HepG2 (cell line): ENCODE results near the gene TAS1R3. TPM values are rescaled to one million over a fixed set of nuclear protein-coding genes. Genes with fewer than 3 reads are reported as not detected.
A peak's percentile ranks its signal among the peaks of the same experiment; 100 is the strongest.

ENCODE experiments used
- CCDC6 ChIP-seq: sonication (generic); formaldehyde crosslinking; IDR thresholded peaks from 2 replicates; pipeline ENCODE4 v1.8.1; 2022; ENCODE audit warnings: mild to moderate bottlenecking, missing genetic modification reagents, moderate library complexity
- CENPT ChIP-seq: sonication (generic); formaldehyde crosslinking; IDR thresholded peaks from 2 replicates; pipeline ENCODE4 v1.8.0; 2022; ENCODE audit warnings: low read depth, mild to moderate bottlenecking, moderate library complexity, missing genetic modification reagents
- CENPX ChIP-seq: sonication (generic); formaldehyde crosslinking; IDR thresholded peaks from 2 replicates; pipeline ENCODE4 v1.9.0; 2021; ENCODE audit warnings: mild to moderate bottlenecking, missing genetic modification reagents, moderate library complexity
- KDM5A ChIP-seq: fragments of 200-600 bp; sonication (generic); IDR thresholded peaks from 2 replicates; pipeline ENCODE4 v1.7.0; 2018; ENCODE audit warnings: antibody characterized with exemption, mild to moderate bottlenecking, low read length, borderline replicate concordance
- KDM5B ChIP-seq: sonication (generic); formaldehyde crosslinking; IDR thresholded peaks from 2 replicates; pipeline ENCODE4 v1.4.0; 2020; ENCODE audit warnings: missing genetic modification reagents, mild to moderate bottlenecking, borderline replicate concordance
- MXD4 ChIP-seq: IDR thresholded peaks from 2 replicates; pipeline ENCODE4 v1.6.1; 2016; ENCODE audit warnings: mild to moderate bottlenecking, missing biosample characterization, missing genetic modification reagents
- NCOA2 ChIP-seq: sonication (generic); formaldehyde crosslinking; IDR thresholded peaks from 2 replicates; pipeline ENCODE4 v1.8.0; 2022; ENCODE audit warnings: inconsistent platforms
- RXRA ChIP-seq: sonication (generic); formaldehyde crosslinking; IDR thresholded peaks from 2 replicates; pipeline ENCODE4 v1.5.1; 2020; ENCODE audit warnings: missing genetic modification reagents
- SMAD1 ChIP-seq: sonication (generic); formaldehyde crosslinking; IDR thresholded peaks from 2 replicates; pipeline ENCODE4 v1.4.0; 2020; ENCODE audit warnings: missing genetic modification reagents, low read depth, mild to moderate bottlenecking, borderline replicate concordance
- TAF1 ChIP-seq: sonication (generic); formaldehyde crosslinking; IDR thresholded peaks from 2 replicates; pipeline ENCODE4 v1.4.0; 2020; ENCODE audit warnings: missing genetic modification reagents
- THYN1 ChIP-seq: sonication (generic); formaldehyde crosslinking; IDR thresholded peaks from 2 replicates; pipeline ENCODE4 v1.8.1; 2023; ENCODE audit warnings: low read depth, mild to moderate bottlenecking, moderate library complexity, missing genetic modification reagents, borderline replicate concordance
- U2AF2 ChIP-seq: fragments of 200-400 bp; formaldehyde crosslinking; IDR thresholded peaks from 2 replicates; pipeline ENCODE4 v1.6.1; 2017; ENCODE audit warnings: low read depth, mild to moderate bottlenecking, low read length
- ZBTB2 ChIP-seq: sonication (generic); formaldehyde crosslinking; IDR thresholded peaks from 2 replicates; pipeline ENCODE4 v1.8.0; 2022; ENCODE audit warnings: low read depth, missing genetic modification reagents
- ZBTB42 ChIP-seq: sonication (generic); formaldehyde crosslinking; IDR thresholded peaks from 2 replicates; pipeline ENCODE4 v1.5.0; 2020; ENCODE audit warnings: mild to moderate bottlenecking, missing genetic modification reagents
- ZBTB43 ChIP-seq: sonication (generic); formaldehyde crosslinking; conservative IDR thresholded peaks from 2 replicates; pipeline ENCODE4 v1.4.0; 2020; ENCODE audit warnings: missing genetic modification reagents
- ZFP62 ChIP-seq: sonication (generic); formaldehyde crosslinking; IDR thresholded peaks from 2 replicates; pipeline ENCODE4 v1.4.0; 2020; ENCODE audit warnings: missing genetic modification reagents
- ZNF207 ChIP-seq: fragments of 450-650 bp; IDR thresholded peaks from 2 replicates; pipeline ENCODE4 v1.6.1; 2016; ENCODE audit warnings: antibody characterized with exemption, borderline replicate concordance
- ZNF224 ChIP-seq: sonication (generic); formaldehyde crosslinking; IDR thresholded peaks from 2 replicates; pipeline ENCODE4 v1.5.0; 2020; ENCODE audit warnings: mild to moderate bottlenecking, missing genetic modification reagents
- ZNF274 ChIP-seq: sonication (generic); formaldehyde crosslinking; IDR thresholded peaks from 2 replicates; pipeline ENCODE4 v1.5.1; 2020; ENCODE audit warnings: mild to moderate bottlenecking, missing genetic modification reagents
- ZNF768 ChIP-seq: sonication (generic); formaldehyde crosslinking; IDR thresholded peaks from 2 replicates; pipeline ENCODE4 v1.4.0; 2020; ENCODE audit warnings: missing genetic modification reagents
- ZNF780A ChIP-seq: sonication (generic); formaldehyde crosslinking; IDR thresholded peaks from 2 replicates; pipeline ENCODE4 v1.8.0; 2022; ENCODE audit warnings: mild to moderate bottlenecking, missing genetic modification reagents, moderate library complexity
- polyA plus RNA-seq, 8 experiments: library from polyadenylated mRNA; depleted of rRNA in 3 of 8; stranded (reverse) in 7 of 8; unstranded in 1 of 8; fragments of >200 nt; fragmentation: Illumina TruSeq in 4 of 8; extraction: Trizol in 4 of 8; gene quantifications; 2 replicates each; pipeline versions ENCODE4 v1.2.1 to v1.2.3, GENCODE V29; 2011 to 2016; ENCODE audit warnings: low read depth in 4 of 8, missing spikeins in 1 of 8, mixed read lengths in 1 of 8; ENCODE audit not compliant: insufficient read depth in 1 of 8
- total RNA-seq, 5 experiments: library from RNA; depleted of rRNA; stranded (reverse); fragments of >200 nt; fragmentation: Illumina TruSeq; extraction: Trizol; gene quantifications; 2 replicates each; pipeline ENCODE4 v1.2.3, GENCODE V29; 2016; ENCODE audit warnings: low read depth in 1 of 5
- TF ChIP-seq, protein P1 (sequence below): sonication (generic); formaldehyde crosslinking; IDR thresholded peaks from 2 replicates; pipeline ENCODE4 v1.5.0; 2020; ENCODE audit warnings: missing genetic modification reagents, mild to moderate bottlenecking, borderline replicate concordance
- TF ChIP-seq, protein P2 (sequence below): sonication (generic); formaldehyde crosslinking; IDR thresholded peaks from 2 replicates; pipeline ENCODE4 v1.5.0; 2020; ENCODE audit warnings: mild to moderate bottlenecking, missing genetic modification reagents

The TAS1R3 gene
- total and polyA plus RNA-seq, 2 of the 13 experiments (the other 11 are each of a cell fraction or from before 2014, with no cell fraction given), result 0.13 to 0.15 TPM

DNA sequence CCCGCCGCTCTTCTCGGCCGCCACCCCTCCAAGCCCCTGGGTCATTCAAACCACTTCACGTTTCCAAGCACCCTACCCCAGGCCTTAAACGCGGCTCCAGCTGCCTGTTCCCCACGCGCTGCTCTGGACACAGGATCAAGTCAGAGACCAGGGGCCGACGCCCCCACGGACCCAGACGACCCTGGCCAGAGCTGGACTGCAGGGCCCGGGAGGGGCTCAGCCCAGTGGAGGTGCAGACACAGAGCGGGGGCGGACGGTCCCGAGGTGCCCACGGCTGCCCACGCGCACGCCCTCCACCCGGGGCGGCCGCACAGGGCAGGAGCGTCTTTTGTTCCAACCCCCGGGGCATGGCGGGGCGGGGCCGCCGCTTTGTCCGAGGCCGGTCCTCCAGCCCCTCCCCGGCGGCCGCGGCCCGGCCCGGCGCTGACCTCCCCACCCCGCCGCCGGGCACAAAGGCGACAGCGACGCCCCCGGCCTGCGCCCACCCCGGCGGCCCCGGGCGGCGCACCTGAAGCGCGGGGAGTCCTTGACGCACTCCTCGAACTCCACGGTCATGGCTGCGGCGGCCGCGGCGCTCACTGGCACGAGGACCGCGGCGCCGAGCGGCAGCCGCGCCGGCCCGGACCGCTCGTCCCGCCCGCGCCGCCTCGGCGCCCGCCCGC is 23.7 kb upstream of the TAS1R3 start (continued):
- TF ChIP-seq KDM5B (peak; percentile 13; the same call in 1 of the 2 replicates), ZNF274 (CRISPR knock-in tag) (no peak), ZNF780A (CRISPR knock-in tag) (no peak), CCDC6 (CRISPR knock-in tag) (no peak), MXD4 (CRISPR knock-in tag) (no peak), NCOA2 (CRISPR knock-in tag) (no peak), ZNF207 (no peak), RXRA (CRISPR knock-in tag) (no peak), TAF1 (CRISPR knock-in tag) (0 out of 2 replicates have a peak, but pooled peaks have one; percentile 1), U2AF2 (no peak), ZBTB2 (CRISPR knock-in tag) (no peak), THYN1 (CRISPR knock-in tag) (no peak), ZBTB43 (0 out of 2 replicates have a peak, but pooled peaks have one; percentile 8), CENPT (CRISPR knock-in tag) (peak; percentile 23; the same call in 1 of the 2 replicates), KDM5A (0 out of 2 replicates have a peak, but pooled peaks have one; percentile 7), ZFP62 (CRISPR knock-in tag) (no peak), CENPX (CRISPR knock-in tag) (no peak), ZNF224 (CRISPR knock-in tag) (no peak), ZNF768 (CRISPR knock-in tag) (no peak), ZBTB42 (CRISPR knock-in tag) (0 out of 2 replicates have a peak, but pooled peaks have one; percentile 33), SMAD1 (CRISPR knock-in tag) (0 out of 2 replicates have a peak, but pooled peaks have one; percentile 28)
- TF ChIP-seq, protein P1, sequence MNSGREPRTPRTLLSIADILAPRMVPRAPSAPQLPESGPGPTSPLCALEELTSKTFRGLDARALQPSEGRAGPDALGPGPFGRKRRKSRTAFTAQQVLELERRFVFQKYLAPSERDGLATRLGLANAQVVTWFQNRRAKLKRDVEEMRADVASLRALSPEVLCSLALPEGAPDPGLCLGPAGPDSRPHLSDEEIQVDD (CRISPR knock-in tag), result no peak
- TF ChIP-seq, protein P2, sequence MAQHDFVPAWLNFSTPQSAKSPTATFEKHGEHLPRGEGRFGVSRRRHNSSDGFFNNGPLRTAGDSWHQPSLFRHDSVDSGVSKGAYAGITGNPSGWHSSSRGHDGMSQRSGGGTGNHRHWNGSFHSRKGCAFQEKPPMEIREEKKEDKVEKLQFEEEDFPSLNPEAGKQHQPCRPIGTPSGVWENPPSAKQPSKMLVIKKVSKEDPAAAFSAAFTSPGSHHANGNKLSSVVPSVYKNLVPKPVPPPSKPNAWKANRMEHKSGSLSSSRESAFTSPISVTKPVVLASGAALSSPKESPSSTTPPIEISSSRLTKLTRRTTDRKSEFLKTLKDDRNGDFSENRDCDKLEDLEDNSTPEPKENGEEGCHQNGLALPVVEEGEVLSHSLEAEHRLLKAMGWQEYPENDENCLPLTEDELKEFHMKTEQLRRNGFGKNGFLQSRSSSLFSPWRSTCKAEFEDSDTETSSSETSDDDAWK (CRISPR knock-in tag), result no peak
